Inflammatory macrophage treated with lipopolysaccharide for 1 hour (primary cell): ENCODE data around the gene ZNF66.
"Not testable (repeated sequence)": the region's sequence is repeated elsewhere in the genome, so short reads cannot be mapped to it uniquely, and the experiment has no call there.

Source experiments
- DNase-seq, 2 donors: peaks; one replicate each; pipeline ENCODE4 v3.0.0-alpha.2; 2020 to 2022

ZNF66 gene

DNA sequence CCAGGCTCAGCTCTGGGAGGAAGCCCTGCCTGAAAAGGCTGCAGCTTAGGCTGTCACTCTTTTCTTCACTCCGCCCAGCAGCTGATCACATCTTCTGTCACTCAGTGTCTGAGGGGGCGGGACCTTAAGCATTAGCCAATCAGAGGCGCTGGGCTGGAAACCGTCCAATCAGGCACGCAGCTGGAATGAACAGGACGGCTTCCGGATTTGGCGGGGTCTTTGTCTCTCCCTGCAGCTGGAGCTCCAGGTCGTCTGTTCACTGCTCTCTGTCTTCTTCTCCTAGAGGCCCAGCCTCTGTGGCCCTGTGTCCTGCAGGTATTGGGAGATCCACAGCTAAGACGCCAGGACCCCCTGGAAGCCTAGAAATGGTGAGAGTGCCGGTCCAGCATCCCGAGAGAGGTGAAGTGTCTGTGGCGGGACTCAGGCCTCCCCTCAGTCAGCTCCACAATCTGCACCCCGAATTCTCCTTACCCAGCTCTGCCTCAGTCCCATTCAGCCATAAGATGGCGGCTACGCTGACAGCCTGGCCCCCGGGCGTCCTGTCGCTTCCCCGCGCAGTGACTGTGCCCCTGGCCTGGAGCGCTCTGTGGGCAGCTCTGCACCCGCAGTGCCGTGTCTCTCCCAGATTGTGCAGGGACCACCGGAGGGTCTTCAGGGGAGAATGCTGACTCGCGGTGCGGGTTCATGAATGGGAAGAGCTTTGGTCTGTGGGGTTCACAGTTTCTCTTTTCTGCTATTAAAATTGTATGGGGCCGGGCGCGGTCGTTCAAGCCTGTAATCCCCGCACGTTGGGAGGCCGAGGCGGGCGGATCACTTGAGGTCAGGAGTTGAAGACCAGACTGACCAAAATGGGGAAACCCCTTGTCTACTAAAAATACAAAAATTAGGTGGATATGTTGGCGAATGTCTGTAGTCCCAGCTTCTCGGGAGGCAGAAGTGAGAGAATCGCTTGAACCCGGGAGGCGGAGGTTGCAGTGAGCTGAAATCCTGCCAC, at the start of gene ZNF66:
TSS of gene ZNF66 (plus strand) at position 222 of the 994 bp plus-strand sequence. CDS start at position 366, 144 bp downstream.
- peak; percentile 95 to 98 for DNase-seq

GRCh38 chr19:20750169-20750568, 25.9 kb upstream of the ZNF66 start:
- not testable (repeated sequence) for DNase-seq

- DNase-seq, result not testable (repeated sequence)
Observed at GRCh38 chr19:20752291-20752690, 23.8 kb upstream of the ZNF66 start.

DNA sequence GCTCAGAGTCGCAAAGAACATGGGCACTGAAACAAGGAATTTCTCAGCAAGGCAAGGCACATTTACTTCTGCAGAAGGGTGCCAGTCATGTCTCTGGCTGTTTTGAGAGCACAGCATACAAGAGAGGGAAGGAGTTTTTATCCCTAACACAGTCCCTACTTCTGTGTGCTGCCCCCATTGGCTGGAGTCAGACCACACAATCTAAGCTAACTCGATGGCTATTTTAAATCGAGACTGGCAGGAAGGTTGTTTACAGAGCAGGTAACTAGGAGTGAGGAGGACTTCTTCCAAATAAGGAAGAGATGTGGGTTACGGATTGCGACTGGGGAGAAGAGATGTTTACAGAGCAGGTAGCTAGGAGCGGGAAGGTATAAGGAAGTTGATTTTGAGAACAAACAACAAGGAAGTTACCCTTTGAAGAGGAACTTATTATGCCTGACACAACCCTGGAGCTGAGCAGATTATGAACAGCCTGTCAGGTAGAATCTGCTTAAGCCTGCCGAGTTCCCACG, 6.8 kb upstream of the ZNF66 start:
- not testable (repeated sequence) for DNase-seq

DNA sequence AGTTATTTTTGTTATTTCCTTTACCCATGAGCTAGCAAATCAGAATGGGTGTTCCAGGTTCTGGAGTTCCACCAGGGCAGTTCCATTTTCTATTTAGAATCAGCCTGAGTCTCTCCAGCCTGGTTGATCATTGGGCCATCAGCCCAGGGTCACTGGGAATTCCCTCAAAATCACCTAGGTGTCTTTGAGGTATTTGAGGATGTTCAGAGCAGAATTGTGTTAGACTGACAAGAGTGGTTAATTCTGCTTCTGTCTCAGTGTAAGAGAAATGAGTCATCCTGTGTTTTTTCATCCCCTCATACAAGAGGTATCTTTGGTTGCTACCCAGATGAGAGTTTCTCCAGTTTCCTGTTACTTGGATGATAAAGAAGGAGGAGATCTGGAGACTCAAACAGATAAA, 11.7 kb downstream of the ZNF66 start:
- no peak for DNase-seq

GRCh38 chr19:20791806-20792205, 15.7 kb downstream of the ZNF66 start:
- DNase-seq, result no peak

- not testable (repeated sequence) for DNase-seq
Observed at GRCh38 chr19:20806311-20807262, 30.5 kb downstream of the ZNF66 start.

- no peak for DNase-seq
Observed at GRCh38 chr19:20840371-20840770, 64.3 kb downstream of the ZNF66 start.
